ENCODE data around the gene MACROD2.
"Not testable (repeated sequence)": the region's sequence is repeated elsewhere in the genome, so short reads cannot be mapped to it uniquely, and the experiment has no call there.

MACROD2 gene

GRCh38 chr20:14889496-14890255, 894.4 kb downstream of the MACROD2 start:
- DNase-seq: no peak

GRCh38 chr20:14890713-14891112, 895.4 kb downstream of the MACROD2 start:
- no peak for DNase-seq

GRCh38 chr20:14892782-14893181, 897.5 kb downstream of the MACROD2 start:
- DNase-seq: no peak

DNA sequence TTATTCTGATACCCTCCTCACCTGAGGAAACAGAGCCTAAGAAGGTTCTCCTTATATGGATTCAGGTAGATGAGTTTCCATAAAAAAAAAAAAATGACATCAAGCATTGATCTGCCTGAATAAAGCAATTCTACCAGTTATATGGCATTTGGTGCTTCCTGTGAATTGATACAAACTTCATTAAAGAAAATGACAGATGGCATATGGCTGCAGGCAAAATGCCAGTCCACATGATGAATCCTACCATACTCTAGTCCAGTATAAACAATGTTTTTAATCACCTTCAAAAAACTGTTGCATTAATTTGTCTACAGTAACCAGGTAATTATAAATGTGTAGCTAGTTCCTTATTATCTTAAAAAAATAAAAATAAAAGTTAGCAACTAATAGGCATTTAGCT, 901.3 kb downstream of the MACROD2 start:
- no peak for DNase-seq

DNA sequence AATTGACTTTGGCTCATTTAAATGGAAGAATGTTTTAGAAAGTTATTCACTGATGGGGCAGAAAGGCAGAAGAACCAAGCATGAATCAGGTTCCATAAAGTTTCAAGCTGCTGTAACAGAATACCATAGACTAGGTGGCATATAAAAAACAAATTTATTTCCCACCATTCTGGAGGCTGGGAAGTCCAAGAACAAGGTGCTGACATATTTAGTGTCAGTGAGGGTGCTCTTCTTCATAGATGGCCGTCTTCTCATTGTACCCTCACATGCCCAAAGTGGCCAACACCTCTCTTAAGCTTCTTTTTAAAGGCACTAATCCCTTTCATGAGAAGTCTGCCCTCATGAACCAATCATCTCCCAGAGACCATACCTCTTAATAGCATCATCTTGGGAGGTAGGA, 902.3 kb downstream of the MACROD2 start:
- no peak for DNase-seq

DNA sequence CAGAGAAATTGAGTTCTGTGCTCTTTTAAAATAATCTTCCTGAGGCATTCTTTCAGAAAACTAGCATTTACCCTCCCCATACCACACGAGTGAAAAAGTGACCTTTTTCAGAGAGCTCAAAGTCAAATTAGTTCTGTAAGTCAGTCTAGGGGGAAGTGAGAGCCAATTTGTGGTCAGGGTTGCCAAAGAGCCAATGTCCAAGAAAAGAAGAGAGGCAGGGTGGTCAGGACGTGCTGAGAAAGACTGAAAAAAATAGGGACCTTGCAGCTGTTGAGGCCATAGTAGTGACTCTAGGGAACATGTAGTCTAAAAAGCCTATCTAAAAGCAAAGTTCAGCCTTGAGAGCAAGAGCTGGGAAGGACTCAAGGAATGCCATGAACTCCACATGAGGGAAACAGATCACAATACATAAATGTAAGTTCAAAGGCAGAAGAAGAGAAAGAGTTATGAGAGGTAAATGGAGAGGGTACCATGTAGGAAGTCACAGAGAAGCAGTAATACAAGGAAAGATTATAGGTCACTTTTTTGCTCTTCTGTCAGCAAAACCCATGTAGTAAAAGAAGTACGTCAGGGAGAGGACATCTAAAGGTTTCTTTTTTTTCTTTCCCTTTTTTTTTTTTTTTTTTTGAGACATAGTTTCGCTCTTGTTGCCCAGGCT, 907.2 kb downstream of the MACROD2 start:
- DNase-seq: no peak

GRCh38 chr20:14906908-14907434, 911.7 kb downstream of the MACROD2 start:
- no peak for DNase-seq

GRCh38 chr20:14910126-14910525, 914.8 kb downstream of the MACROD2 start:
- DNase-seq: no peak

DNA sequence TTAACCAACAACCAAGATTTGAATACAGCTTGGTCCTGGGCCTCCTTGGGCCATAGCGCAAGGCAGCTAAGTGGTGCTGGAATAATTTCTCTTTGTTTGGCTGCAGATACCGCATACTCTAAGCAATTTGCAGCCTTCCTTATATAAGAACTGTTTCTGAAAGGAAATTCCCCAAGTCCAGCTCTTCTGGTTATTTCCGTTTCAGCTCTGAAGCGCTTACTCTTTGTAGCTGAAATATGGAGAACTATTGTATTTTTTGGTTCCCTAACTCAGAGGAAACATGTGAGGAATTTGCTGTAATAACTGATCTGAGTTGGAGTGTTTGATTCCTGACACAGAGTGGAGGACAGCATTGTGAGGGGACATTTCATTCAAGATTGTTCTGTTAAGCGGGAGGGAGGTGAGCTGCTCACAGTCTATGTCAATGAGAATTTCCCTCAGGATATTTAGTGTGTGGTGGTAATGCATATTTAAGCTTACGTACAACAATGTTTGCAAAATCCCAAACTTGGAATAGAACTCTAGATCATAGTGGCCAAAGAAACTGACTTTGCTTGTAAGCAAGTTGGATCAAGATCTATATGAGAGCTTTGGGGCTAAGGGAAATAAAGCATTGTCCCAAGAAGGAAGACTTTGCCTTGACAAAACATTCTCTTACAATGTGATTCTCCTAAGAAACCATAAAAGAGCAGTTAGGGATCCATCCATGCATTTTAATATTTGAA, 918.7 kb downstream of the MACROD2 start:
- no peak for DNase-seq

DNA sequence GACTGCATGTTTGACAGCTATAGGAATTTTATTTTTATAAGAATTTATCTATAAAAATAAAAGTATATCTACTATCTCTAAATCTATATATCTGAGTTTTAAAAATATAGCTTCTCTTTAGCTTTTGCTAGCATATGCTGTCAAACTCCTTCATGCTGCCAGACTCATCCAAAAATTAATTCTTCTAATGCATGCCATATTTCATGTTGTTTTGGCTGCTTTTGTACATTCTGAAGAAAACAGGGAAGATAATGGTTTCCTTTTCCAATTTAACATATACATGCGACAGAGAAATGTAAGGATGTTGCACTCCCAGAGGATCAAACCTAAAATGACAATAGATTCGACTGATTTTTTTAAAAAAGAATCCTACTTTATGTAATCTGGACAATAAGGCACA, 919.3 kb downstream of the MACROD2 start:
- no peak for DNase-seq

GRCh38 chr20:14915356-14915755, 920.0 kb downstream of the MACROD2 start:
- no peak for DNase-seq

- no peak for DNase-seq
Measured at GRCh38 chr20:14916360-14916920, 921.1 kb downstream of the MACROD2 start.

DNA sequence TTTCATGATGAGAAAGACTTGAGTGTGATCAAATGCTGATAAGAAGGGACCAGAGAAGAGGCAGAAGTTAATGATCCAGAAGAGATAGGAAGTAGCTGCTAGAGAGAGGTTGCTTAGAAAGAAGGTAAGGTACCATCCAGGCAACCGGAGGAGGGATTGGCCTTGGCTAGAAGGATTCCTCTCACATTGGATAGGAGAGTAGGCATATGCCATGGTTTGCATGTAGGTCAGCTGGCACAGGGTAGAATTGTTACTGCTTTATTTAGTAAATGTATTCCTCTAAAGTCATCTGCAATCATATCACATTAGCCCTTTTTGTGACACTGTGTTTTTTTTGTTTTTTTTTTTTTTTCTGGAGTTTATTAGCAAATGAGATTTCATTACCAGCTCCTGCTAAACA, 923.0 kb downstream of the MACROD2 start:
- DNase-seq: no peak

DNA sequence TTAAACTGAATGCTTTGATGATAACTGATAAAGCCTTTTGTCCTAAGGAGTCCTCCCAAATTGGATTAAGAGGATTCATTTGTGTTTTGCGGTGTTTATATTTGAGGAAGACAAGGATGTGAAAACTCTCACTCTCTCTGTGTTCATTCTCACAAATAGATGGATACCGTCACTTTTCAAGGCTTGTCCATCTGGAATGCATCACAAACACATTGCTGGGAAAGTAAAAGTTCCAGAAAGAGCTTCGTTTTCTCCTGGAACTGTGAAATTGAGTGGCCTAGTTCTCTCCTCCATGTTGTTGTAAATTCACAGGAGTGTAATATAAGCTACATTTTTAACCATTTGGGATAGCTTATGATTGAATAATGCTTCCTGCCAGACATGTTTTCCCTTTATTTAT, 923.7 kb downstream of the MACROD2 start:
- no peak for DNase-seq

GRCh38 chr20:14919501-14920081, 924.3 kb downstream of the MACROD2 start:
- DNase-seq: peak; percentile 16

DNA sequence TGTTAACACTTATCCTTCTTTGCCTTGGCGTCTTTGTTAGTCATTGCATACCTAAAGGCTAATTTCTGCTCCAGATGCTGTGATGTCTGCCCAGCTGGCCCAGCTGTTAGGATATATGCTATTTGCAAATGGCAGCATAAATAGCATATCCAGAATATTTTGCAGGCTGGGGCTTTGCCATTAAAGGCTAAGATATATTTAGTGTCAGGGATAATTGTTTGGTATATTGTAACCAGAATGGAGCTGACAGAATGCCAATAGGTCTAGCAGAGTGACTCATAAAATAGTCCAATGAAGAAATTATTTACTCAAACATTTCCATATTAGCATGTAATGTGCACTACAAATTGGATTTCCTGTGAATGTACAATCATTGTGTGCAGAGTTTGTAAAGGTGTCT, 926.2 kb downstream of the MACROD2 start:
- no peak for DNase-seq

DNA sequence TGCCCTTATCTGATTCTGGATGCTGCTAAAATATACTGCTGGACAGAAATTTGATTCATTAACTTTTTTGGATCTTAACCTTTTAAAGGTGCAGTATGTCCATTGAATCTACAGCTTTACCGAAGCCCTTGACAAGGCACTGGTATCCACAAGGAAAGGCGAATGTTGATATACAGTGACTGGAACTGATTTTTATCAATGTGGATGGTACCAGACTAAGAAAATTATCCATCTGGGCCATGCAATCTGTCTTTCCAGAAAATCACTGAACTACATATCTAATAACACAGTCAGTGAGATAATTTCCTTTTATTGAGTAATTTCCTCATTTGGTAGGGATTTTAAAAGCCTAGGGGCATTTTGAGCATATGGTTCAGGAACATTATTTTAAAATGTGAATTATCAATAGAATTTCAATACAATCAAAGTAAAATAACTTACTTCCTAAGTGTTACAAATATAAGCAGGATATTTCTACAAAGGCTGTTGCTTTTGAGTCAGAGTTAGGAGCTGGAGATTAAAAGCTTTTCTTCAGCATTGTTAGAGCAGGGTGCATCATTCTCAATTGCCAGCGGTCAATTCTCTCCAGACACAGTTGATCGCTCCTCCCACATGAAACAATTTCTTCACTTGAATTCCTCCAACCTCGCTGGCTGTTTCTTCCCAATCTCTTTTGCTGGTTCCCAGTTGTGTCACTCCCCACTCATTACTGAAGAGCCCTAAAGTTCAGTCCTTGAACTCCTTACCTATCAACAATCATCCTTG, 927.4 kb downstream of the MACROD2 start:
- DNase-seq: no peak

GRCh38 chr20:14924433-14924832, 929.1 kb downstream of the MACROD2 start:
- DNase-seq: no peak

DNA sequence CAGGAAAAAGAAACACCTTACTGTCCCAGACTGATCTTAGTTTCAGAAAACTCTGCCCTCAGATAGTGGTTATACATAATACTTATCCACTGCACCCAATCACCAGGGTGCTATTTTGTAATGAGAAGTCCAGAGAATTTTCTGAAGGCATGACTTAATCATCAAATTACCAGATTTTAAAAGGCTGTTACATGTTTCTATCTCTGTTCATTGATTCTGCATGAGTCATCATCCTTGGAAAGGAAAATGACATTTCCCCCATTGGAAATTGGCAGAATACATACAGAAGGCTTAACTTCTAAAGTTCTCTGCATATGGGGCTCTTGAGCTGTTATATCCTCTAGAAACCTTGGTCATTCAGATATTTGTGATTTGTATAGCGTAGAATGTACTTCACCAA, 930.0 kb downstream of the MACROD2 start:
- no peak for DNase-seq

DNA sequence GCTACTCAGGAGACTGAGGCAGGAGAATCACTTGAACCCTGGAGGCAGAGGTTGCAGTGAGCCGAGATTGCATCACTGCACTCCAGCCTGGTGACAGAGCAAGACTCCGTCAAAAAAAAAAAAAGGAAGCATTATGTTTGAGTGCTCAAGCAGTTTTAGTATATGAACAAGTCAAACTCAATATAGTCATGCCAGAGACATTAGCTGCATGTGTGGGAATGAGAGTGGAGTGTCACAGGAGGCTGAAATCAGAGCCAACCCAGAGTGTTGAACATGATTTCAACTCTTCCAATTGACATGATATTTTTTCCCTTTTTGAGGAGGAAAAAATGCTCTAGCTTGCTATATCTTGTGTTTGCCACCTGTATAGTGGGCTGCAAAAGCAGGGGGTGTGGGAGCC, 931.1 kb downstream of the MACROD2 start:
- DNase-seq: not testable (repeated sequence)

DNA sequence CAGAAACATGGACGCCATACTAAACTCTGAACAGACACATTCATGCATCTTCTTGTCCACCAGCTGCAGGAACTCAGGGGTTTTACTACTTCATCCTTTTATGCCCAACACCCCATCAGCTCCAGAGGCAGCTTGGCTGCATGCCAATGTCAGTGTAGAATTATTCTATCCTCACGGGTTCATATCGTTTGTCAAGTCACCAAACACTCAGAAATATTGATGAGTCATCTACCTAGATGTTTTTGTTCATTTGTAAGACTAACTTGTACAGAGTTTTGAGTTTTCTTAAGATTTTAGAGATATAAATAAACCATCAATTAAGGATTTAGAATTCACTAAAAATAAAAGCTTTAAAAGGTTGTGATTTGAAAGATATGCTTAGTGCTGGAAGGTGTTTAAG, 932.8 kb downstream of the MACROD2 start:
- DNase-seq: peak; percentile 4

- no peak for DNase-seq
Measured at GRCh38 chr20:14929388-14929787, 934.1 kb downstream of the MACROD2 start.
